HCT116 (cell line): ENCODE measurements around the gene DCDC2. TPM values are rescaled to one million over a fixed set of nuclear protein-coding genes. Genes with fewer than 3 reads are reported as not detected.
"Not testable (repeated sequence)": the region's sequence is repeated elsewhere in the genome, so short reads cannot be mapped to it uniquely, and the experiment has no call there.

ENCODE experiments used
- ATAC-seq: fragments of 200-7000 bp; cut with Tn5 transposase; 2 replicates; pipeline ENCODE4 v1.9.1; 2020; ENCODE audit warnings: mild to moderate bottlenecking, moderate library complexity
- BruUV-seq: library from RNA; stranded (reverse); fragments of 400-500 nt; replicated peaks from 2 replicates; lab custom pipeline; 2021; lab: Mats Ljungman, UMichigan
- CTCF ChIA-PET: fragments of 300-600 bp; sonication (Branson Sonifier 250); formaldehyde crosslinking; loops from one replicate; lab custom pipeline; 2021; ENCODE audit warnings: antibody characterized with exemption; lab: Charles Lee
- POLR2A ChIA-PET: fragments of 300-600, 350-600 bp; sonication (Branson Sonifier 250); formaldehyde crosslinking; loops from one replicate; lab custom pipeline; 2021; ENCODE audit warnings: antibody characterized with exemption; lab: Charles Lee
- RAD21 ChIA-PET, 2 experiments: fragments of 300-600 bp; sonication (Branson Sonifier 250); formaldehyde crosslinking; loops; one replicate each; lab custom pipeline; 2023; ENCODE audit warnings: low total read pairs in 2 of 2; ENCODE audit not compliant: uncharacterized antibody in 2 of 2, unreplicated experiment in 2 of 2, low non-redundant PET in 1 of 2; lab: Charles Lee
- DNase-seq: peaks from one replicate; pipeline ENCODE4 v3.0.0-alpha.2; 2010; ENCODE audit warnings: low read depth, low spot score
- H2AFZ ChIP-seq: fragments of 200-600 bp; shearing (Covaris generic), sonication (generic); 2 replicates; pipeline ENCODE4 v1.6.1; 2017; ENCODE audit warnings: low read depth, mixed run types, mixed read lengths, antibody characterized with exemption, low read length; ENCODE audit not compliant: poor library complexity, severe bottlenecking
- H3K27ac ChIP-seq: 2 replicates; pipeline ENCODE4 v1.5.1; 2012; ENCODE audit warnings: low read depth, low read length
- H3K27me3 ChIP-seq: fragments of 200-600 bp; sonication (generic); 2 replicates; pipeline ENCODE4 v1.6.1; 2016; ENCODE audit warnings: mixed run types, low read length, mixed read lengths; ENCODE audit not compliant: insufficient read depth
- H3K36me3 ChIP-seq, 2 experiments: fragments of 200-500 bp in 1 of 2; fragments of 200-600 bp in 1 of 2; sonication (Bioruptor generic) in 1 of 2; sonication (generic) in 1 of 2; 2 replicates each; pipeline versions ENCODE4 v1.5.1 to v1.6.1; 2014 to 2016; ENCODE audit warnings: low read length in 2 of 2, inconsistent platforms in 1 of 2, mixed read lengths in 1 of 2, mixed run types in 1 of 2; ENCODE audit not compliant: insufficient read depth in 2 of 2, control insufficient read depth in 1 of 2
- H3K4me1 ChIP-seq, 2 experiments: fragments of 200-600 bp in 1 of 2; sonication (generic) in 1 of 2; 2 replicates each; pipeline versions ENCODE4 v1.5.1 to v1.6.1; 2012 to 2017; ENCODE audit warnings: low read length in 2 of 2, inconsistent platforms in 1 of 2, mild to moderate bottlenecking in 1 of 2, mixed read lengths in 1 of 2, mixed run types in 1 of 2, moderate library complexity in 1 of 2; ENCODE audit not compliant: insufficient read depth in 2 of 2, control insufficient read depth in 1 of 2
- H3K4me2 ChIP-seq: fragments of 200-600 bp; sonication (generic); 2 replicates; pipeline ENCODE4 v1.6.1; 2017; ENCODE audit warnings: mixed run types, low read length, mixed read lengths
- H3K4me3 ChIP-seq, 2 experiments: fragments of 200-600 bp in 1 of 2; sonication (generic) in 1 of 2; replicated peaks in 1 of 2; 2 replicates each; pipeline ENCODE4 v1.5.1; 2011 to 2016; ENCODE audit warnings: low read length in 2 of 2, control low read depth in 1 of 2, low read depth in 1 of 2, mild to moderate bottlenecking in 1 of 2, mixed read lengths in 1 of 2, mixed run types in 1 of 2
- H3K79me2 ChIP-seq: fragments of 200-600 bp; sonication (generic); 2 replicates; pipeline ENCODE4 v1.6.1; 2017; ENCODE audit warnings: mild to moderate bottlenecking, mixed run types, low read length, moderate library complexity, mixed read lengths; ENCODE audit not compliant: insufficient read depth
- H3K9ac ChIP-seq: fragments of 200-600 bp; sonication (generic); 2 replicates; pipeline ENCODE4 v1.6.1; 2016; ENCODE audit warnings: low read length, mixed read lengths
- H3K9me2 ChIP-seq: fragments of 200-600 bp; sonication (generic), shearing (Covaris generic); 2 replicates; pipeline ENCODE4 v1.6.1; 2017; ENCODE audit warnings: mixed run types, mild to moderate bottlenecking, moderate library complexity; ENCODE audit not compliant: insufficient read depth
- H3K9me3 ChIP-seq, 2 experiments: fragments of 200-500 bp in 1 of 2; fragments of 200-600 bp in 1 of 2; sonication (Bioruptor generic) in 1 of 2; sonication (generic) in 1 of 2; 2 replicates each; pipeline ENCODE4 v1.6.1; 2014 to 2017; ENCODE audit warnings: low read length in 2 of 2, mixed read lengths in 2 of 2, inconsistent platforms in 1 of 2, low read depth in 1 of 2, mild to moderate bottlenecking in 1 of 2, mixed run types in 1 of 2, moderate library complexity in 1 of 2; ENCODE audit not compliant: control insufficient read depth in 1 of 2, insufficient read depth in 1 of 2
- H4K20me1 ChIP-seq: fragments of 200-600 bp; sonication (generic), shearing (Covaris generic); 2 replicates; pipeline ENCODE4 v1.6.1; 2017; ENCODE audit warnings: mixed run types, mild to moderate bottlenecking, moderate library complexity; ENCODE audit not compliant: insufficient read depth
- CBX3 ChIP-seq: IDR thresholded peaks from 2 replicates; pipeline ENCODE4 v1.6.1; 2012; ENCODE audit warnings: low read depth
- CEBPB ChIP-seq: IDR thresholded peaks from 2 replicates; pipeline ENCODE4 v1.6.1; 2012; ENCODE audit warnings: low read depth
- EGR1 ChIP-seq: IDR thresholded peaks from 2 replicates; pipeline ENCODE4 v1.6.1; 2012; ENCODE audit warnings: low read depth
- ELF1 ChIP-seq: IDR thresholded peaks from 2 replicates; pipeline ENCODE4 v1.6.1; 2012; ENCODE audit warnings: low read depth, borderline replicate concordance
- EZH2phosphoT487 ChIP-seq: fragments of 200-600 bp; IDR thresholded peaks from 2 replicates; pipeline ENCODE4 v1.6.1; 2018; ENCODE audit warnings: antibody characterized with exemption, borderline replicate concordance
- MAX ChIP-seq: IDR thresholded peaks from 2 replicates; pipeline ENCODE4 v1.6.1; 2012
- POLR2A ChIP-seq: IDR thresholded peaks from 2 replicates; pipeline ENCODE4 v1.7.0; 2011; ENCODE audit warnings: borderline replicate concordance; ENCODE audit not compliant: insufficient read depth, insufficient read length; ENCODE audit errors: extremely low read depth
- POLR2AphosphoS5 ChIP-seq: IDR thresholded peaks from 2 replicates; pipeline ENCODE4 v1.6.1; 2011; ENCODE audit warnings: mild to moderate bottlenecking, low read depth, low read length, moderate library complexity
- RAD21 ChIP-seq: IDR thresholded peaks from 2 replicates; pipeline ENCODE4 v1.6.1; 2012; ENCODE audit warnings: low read depth, mild to moderate bottlenecking
- SIN3A ChIP-seq: IDR thresholded peaks from 2 replicates; pipeline ENCODE4 v1.6.1; 2012; ENCODE audit warnings: low read depth
- SP1 ChIP-seq: IDR thresholded peaks from 2 replicates; pipeline ENCODE4 v1.6.1; 2012; ENCODE audit warnings: low read depth
- ZBTB33 ChIP-seq: IDR thresholded peaks from 2 replicates; pipeline ENCODE4 v1.6.1; 2011; ENCODE audit warnings: mild to moderate bottlenecking, low read length, moderate library complexity; ENCODE audit not compliant: insufficient replicate concordance; ENCODE audit errors: extremely low read depth
- ZFX ChIP-seq: fragments of 450-650 bp; IDR thresholded peaks from 2 replicates; pipeline ENCODE4 v1.6.1; 2017
- intact Hi-C: fragments of 100-400 bp; cut with micrococcal nuclease; formaldehyde crosslinking; loops from 2 replicates; pipeline ENCODE4 v1.10.0; 2022
- total RNA-seq: library from RNA; stranded (reverse); gene quantifications from one replicate; pipeline ENCODE4 v1.2.1, GENCODE V29; 2021; ENCODE audit not compliant: unreplicated experiment
- TF ChIP-seq, protein P1 (sequence below), 3 experiments: fragments of 200-600 bp in 1 of 3; sonication (generic) in 1 of 3; IDR thresholded peaks in 2 of 3; conservative IDR thresholded peaks in 1 of 3; 2 replicates each; pipeline ENCODE4 v1.5.1; 2012 to 2017; ENCODE audit warnings: low read depth in 2 of 3, low read length in 2 of 3, antibody characterized with exemption in 1 of 3, borderline replicate concordance in 1 of 3, control low read depth in 1 of 3, mild to moderate bottlenecking in 1 of 3, mixed read lengths in 1 of 3, mixed run types in 1 of 3, moderate library complexity in 1 of 3; ENCODE audit not compliant: insufficient read depth in 1 of 3

The DCDC2 gene
- total RNA-seq, 1 experiment from 2014 or later = 0.17 TPM

- H3K27ac ChIP-seq, POLR2A ChIA-PET, H3K27me3 ChIP-seq, H4K20me1 ChIP-seq, ATAC-seq, H3K36me3 ChIP-seq, DNase-seq, BruUV-seq, RAD21 ChIA-PET, H2AFZ ChIP-seq, H3K4me2 ChIP-seq, H3K9me3 ChIP-seq, H3K79me2 ChIP-seq, H3K4me3 ChIP-seq, H3K9ac ChIP-seq, H3K9me2 ChIP-seq, intact Hi-C loops: not testable (repeated sequence)
- CTCF ChIA-PET = interaction anchor here (1.2 kb wide), 1 partner anchor 26 kb away, joined by 3 read pairs; no protein-coding TSS in a partner anchor
- H3K4me1 ChIP-seq = peaks cover 3 to 12% of the 10 kb centered on the region in 2 experiments; a peak in 3 of 4 replicates
Measured at GRCh38 chr6:24362363-24362762, 4.5 kb upstream of the DCDC2 start.

- Histone ChIP-seq H3K27me3 (no peaks in the 10 kb centered on the region), H4K20me1 (no peaks in the 10 kb centered on the region), H3K4me3 (peak overlapping the region; percentile 35 to 56), H3K9me3 (no peaks in the 10 kb centered on the region), H3K27ac (no peak overlapping the region), H3K9me2 (no peaks in the 10 kb centered on the region), H3K4me1 (peaks cover 3 to 12% of the 10 kb centered on the region in 2 experiments; a peak in 3 of 4 replicates), H3K79me2 (no peaks in the 10 kb centered on the region), H3K36me3 (no peaks in the 10 kb centered on the region), H3K9ac (peak overlapping the region; percentile 54), H2AFZ (peak overlapping the region; percentile 98), H3K4me2 (peak overlapping the region; percentile 87)
- 0 out of 2 replicates have a peak, but pooled peaks have one; percentile 24 for TF ChIP-seq POLR2AphosphoS5
- TF ChIP-seq POLR2A = no peak
- peak; percentile 12; the same call in 1 of the 2 replicates for TF ChIP-seq SP1
- TF ChIP-seq EZH2phosphoT487 = no peak
- no peak; the same call in 1 of the 2 replicates for TF ChIP-seq SIN3A
- peak; percentile 40 for TF ChIP-seq RAD21
- TF ChIP-seq CEBPB = no peak
- TF ChIP-seq, protein P1, sequence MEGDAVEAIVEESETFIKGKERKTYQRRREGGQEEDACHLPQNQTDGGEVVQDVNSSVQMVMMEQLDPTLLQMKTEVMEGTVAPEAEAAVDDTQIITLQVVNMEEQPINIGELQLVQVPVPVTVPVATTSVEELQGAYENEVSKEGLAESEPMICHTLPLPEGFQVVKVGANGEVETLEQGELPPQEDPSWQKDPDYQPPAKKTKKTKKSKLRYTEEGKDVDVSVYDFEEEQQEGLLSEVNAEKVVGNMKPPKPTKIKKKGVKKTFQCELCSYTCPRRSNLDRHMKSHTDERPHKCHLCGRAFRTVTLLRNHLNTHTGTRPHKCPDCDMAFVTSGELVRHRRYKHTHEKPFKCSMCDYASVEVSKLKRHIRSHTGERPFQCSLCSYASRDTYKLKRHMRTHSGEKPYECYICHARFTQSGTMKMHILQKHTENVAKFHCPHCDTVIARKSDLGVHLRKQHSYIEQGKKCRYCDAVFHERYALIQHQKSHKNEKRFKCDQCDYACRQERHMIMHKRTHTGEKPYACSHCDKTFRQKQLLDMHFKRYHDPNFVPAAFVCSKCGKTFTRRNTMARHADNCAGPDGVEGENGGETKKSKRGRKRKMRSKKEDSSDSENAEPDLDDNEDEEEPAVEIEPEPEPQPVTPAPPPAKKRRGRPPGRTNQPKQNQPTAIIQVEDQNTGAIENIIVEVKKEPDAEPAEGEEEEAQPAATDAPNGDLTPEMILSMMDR (IDR thresholded peaks at IDR 0.05 in 2 of 3, conservative IDR thresholded peaks at IDR 0.05 in 1 of 3; ENCODE audit: borderline replicate concordance in 1 of 3, insufficient read depth in 1 of 3, low read depth in 2 of 3, low read length in 2 of 3) = peak; percentile 63 to 93 (median 92)
- peak; percentile 74 for TF ChIP-seq CBX3
- peak; percentile 79 for TF ChIP-seq EGR1
- peak; percentile 9 for TF ChIP-seq ZBTB33
- TF ChIP-seq ELF1 = no peak
- TF ChIP-seq MAX = peak; percentile 88
- peak; percentile 31 for TF ChIP-seq ZFX
- intact Hi-C loops = loop anchor here (1.0 kb wide), 1 partner anchor 77 kb away; no protein-coding TSS in a partner anchor
- RAD21 ChIA-PET = interaction anchor here (0.5 to 0.9 kb wide), 2 partner anchors 29 to 74 kb away, joined by 3 to 4 read pairs; no protein-coding TSS in a partner anchor
- BruUV-seq = no TSS peak
- peak; percentile 99 for ATAC-seq
- CTCF ChIA-PET = interaction anchor here (0.6 to 1.5 kb wide), 20 partner anchors 9 to 306 kb away, joined by 3 to 17 read pairs (median 4); no protein-coding TSS in a partner anchor
- POLR2A ChIA-PET = no interaction called here
- DNase-seq = peak; percentile 71
Measured at GRCh38 chr6:24359640-24360454, 2.0 kb upstream of the DCDC2 start.
